Fibroblast of lung (primary cell): ENCODE results near the gene NECTIN1. TPM values are rescaled to one million over a fixed set of nuclear protein-coding genes. Genes with fewer than 3 reads are reported as not detected.

Source experiments
- DNase-seq, 2 donors: peaks; one replicate each; pipeline versions ENCODE4 v3.0.0 to v3.0.0-alpha.2; 2010; ENCODE audit warnings: low read depth in 2 of 2
- H2AFZ ChIP-seq: 2 replicates; pipeline ENCODE4 v1.5.1; 2012; ENCODE audit warnings: low read length, control low read depth, inconsistent platforms
- H3K27ac ChIP-seq: 2 replicates; pipeline ENCODE4 v1.5.1; 2011; ENCODE audit warnings: low read length, control low read depth; ENCODE audit not compliant: insufficient read depth
- H3K27me3 ChIP-seq: 2 replicates; pipeline ENCODE4 v1.5.1; 2011; ENCODE audit warnings: mild to moderate bottlenecking, low read length; ENCODE audit not compliant: control insufficient read depth, insufficient read depth
- H3K36me3 ChIP-seq: 2 replicates; pipeline ENCODE4 v1.5.1; 2011; ENCODE audit warnings: low read length; ENCODE audit not compliant: control insufficient read depth, insufficient read depth
- H3K4me1 ChIP-seq: 2 replicates; pipeline ENCODE4 v1.5.1; 2011; ENCODE audit warnings: low read length; ENCODE audit not compliant: control insufficient read depth, insufficient read depth; ENCODE audit errors: extremely low read depth
- H3K4me2 ChIP-seq: 2 replicates; pipeline ENCODE4 v1.5.1; 2011; ENCODE audit warnings: low read length, control low read depth; ENCODE audit not compliant: insufficient read depth; ENCODE audit errors: extremely low read depth
- H3K4me3 ChIP-seq, 4 experiments: fragments of 200-600 bp in 1 of 4; sonication (generic) in 1 of 4; replicated peaks in 1 of 4; 2 replicates each; pipeline ENCODE4 v1.5.1; 2011 to 2016; ENCODE audit warnings: low read length in 4 of 4, low read depth in 3 of 4, mild to moderate bottlenecking in 3 of 4, control low read depth in 2 of 4, inconsistent platforms in 1 of 4, mixed read lengths in 1 of 4; ENCODE audit not compliant: insufficient read depth in 1 of 4; ENCODE audit errors: control extremely low read depth in 1 of 4
- H3K79me2 ChIP-seq: 2 replicates; pipeline ENCODE4 v1.5.1; 2012; ENCODE audit warnings: mild to moderate bottlenecking, low read length, inconsistent platforms; ENCODE audit not compliant: control insufficient read depth, insufficient read depth
- H3K9ac ChIP-seq: 2 replicates; pipeline ENCODE4 v1.5.1; 2011; ENCODE audit warnings: mild to moderate bottlenecking, low read length, control low read depth; ENCODE audit not compliant: insufficient read depth
- H3K9me3 ChIP-seq: 2 replicates; pipeline ENCODE4 v1.5.1; 2012; ENCODE audit warnings: low read depth, low read length; ENCODE audit not compliant: control insufficient read depth, insufficient read depth
- H4K20me1 ChIP-seq: 2 replicates; pipeline ENCODE4 v1.5.1; 2011; ENCODE audit warnings: low read length; ENCODE audit not compliant: control insufficient read depth, insufficient read depth; ENCODE audit errors: extremely low read depth
- EZH2 ChIP-seq: IDR thresholded peaks from 2 replicates; pipeline ENCODE4 v1.5.1; 2012; ENCODE audit warnings: low read length, control low read depth, mild to moderate bottlenecking; ENCODE audit errors: missing control alignments
- polyA plus RNA-seq, 2 donors: library from polyadenylated mRNA; depleted of rRNA in 1 of 2; stranded (reverse) in 1 of 2; unstranded in 1 of 2; fragments of >200 nt; gene quantifications; 2 replicates each; pipeline ENCODE4 v1.2.1, GENCODE V29; 2011 to 2012; ENCODE audit warnings: missing spikeins in 1 of 2
- total RNA-seq: library from RNA; depleted of rRNA; stranded (reverse); fragments of >200 nt; gene quantifications from 2 replicates; pipeline ENCODE4 v1.2.1, GENCODE V29; 2014
- TF ChIP-seq, protein P1 (sequence below), 2 donors: IDR thresholded peaks in 1 of 2; conservative IDR thresholded peaks in 1 of 2; 1 replicate in 1 of 2; 2 replicates in 1 of 2; pipeline ENCODE4 v1.5.1; 2011 to 2012; ENCODE audit warnings: low read length in 2 of 2, control low read depth in 1 of 2, inconsistent platforms in 1 of 2, low read depth in 1 of 2, mild to moderate bottlenecking in 1 of 2

NECTIN1 gene
- total and polyA plus RNA-seq, 2 donors (not counting 1 experiment from before 2014, with no cell fraction given), result 2.0 to 2.8 TPM

DNA sequence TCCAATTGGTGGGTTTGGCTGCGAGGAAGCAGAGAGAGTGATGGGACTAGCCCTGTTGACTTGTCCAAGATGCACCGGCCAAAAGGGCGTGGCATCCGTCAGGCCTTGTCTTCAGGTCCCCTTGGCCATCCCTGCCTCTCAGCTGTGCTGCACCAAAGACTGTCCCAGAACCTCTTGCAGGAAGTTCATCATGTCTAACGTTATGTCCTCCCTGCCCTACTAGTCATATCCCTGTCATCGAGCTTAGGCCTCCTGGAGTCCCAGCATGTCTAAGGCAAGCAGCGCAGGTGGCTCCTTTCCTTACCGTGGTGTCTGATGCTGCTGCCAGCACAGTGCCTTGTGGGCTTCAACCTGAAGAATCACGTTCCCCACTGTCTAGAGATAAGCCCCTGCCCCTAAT lies 51.2 kb downstream of the NECTIN1 start:
- H3K4me1 ChIP-seq, result peaks cover 10% of the 10 kb centered on the region
- H2AFZ ChIP-seq, result no peak overlapping the region
- no peak overlapping the region for H3K4me3 ChIP-seq
- no peaks in the 10 kb centered on the region for H3K9me3 ChIP-seq
- no peaks in the 10 kb centered on the region for H3K36me3 ChIP-seq
- DNase-seq, result no peak
- no peaks in the 10 kb centered on the region for H3K79me2 ChIP-seq
- no peaks in the 10 kb centered on the region for H4K20me1 ChIP-seq
- TF ChIP-seq, protein P1, sequence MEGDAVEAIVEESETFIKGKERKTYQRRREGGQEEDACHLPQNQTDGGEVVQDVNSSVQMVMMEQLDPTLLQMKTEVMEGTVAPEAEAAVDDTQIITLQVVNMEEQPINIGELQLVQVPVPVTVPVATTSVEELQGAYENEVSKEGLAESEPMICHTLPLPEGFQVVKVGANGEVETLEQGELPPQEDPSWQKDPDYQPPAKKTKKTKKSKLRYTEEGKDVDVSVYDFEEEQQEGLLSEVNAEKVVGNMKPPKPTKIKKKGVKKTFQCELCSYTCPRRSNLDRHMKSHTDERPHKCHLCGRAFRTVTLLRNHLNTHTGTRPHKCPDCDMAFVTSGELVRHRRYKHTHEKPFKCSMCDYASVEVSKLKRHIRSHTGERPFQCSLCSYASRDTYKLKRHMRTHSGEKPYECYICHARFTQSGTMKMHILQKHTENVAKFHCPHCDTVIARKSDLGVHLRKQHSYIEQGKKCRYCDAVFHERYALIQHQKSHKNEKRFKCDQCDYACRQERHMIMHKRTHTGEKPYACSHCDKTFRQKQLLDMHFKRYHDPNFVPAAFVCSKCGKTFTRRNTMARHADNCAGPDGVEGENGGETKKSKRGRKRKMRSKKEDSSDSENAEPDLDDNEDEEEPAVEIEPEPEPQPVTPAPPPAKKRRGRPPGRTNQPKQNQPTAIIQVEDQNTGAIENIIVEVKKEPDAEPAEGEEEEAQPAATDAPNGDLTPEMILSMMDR (conservative IDR thresholded peaks at IDR 0.05 in 1 of 2, IDR thresholded peaks at IDR 0.05 in 1 of 2; ENCODE audit: low read depth in 1 of 2, low read length in 2 of 2), result no peak
- no peak for TF ChIP-seq EZH2
- H3K27ac ChIP-seq, result no peak overlapping the region
- no peak overlapping the region for H3K9ac ChIP-seq
- no peaks in the 10 kb centered on the region for H3K27me3 ChIP-seq
- H3K4me2 ChIP-seq, result no peak overlapping the region

DNA sequence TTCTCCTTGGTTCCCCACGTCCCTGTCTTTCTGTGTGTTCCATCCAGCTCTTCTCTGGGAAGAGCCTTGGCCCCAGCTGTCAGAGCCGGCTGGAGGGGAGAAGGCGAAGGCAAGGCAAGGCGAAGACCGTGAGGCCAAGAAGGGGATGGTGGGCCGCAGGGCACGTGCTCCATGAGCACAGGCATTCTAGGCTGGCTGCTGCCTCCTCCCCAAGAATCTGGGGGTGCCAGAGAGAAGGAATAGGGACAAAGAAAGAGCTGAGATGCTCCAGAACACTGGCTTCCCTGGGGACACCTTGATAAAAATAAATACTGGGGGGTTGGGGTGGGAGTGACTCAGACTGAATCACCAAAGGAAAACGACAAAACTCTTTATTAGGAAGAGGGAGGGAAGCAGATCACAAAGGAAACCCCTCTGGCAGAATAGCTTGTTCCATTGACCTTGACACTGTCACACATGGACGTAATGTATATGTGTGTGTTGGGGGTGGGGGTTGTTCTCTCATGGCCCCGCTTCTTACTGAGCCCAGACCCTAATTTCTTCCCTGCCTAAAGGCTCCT lies 52.5 kb downstream of the NECTIN1 start:
- H3K4me1 ChIP-seq, result peaks cover 20% of the 10 kb centered on the region
- H3K9ac ChIP-seq, result no peak overlapping the region
- no peaks in the 10 kb centered on the region for H3K36me3 ChIP-seq
- no peak overlapping the region for H3K4me3 ChIP-seq
- H3K27ac ChIP-seq, result no peak overlapping the region
- H3K27me3 ChIP-seq, result no peaks in the 10 kb centered on the region
- no peak overlapping the region for H2AFZ ChIP-seq
- peak; percentile 49 for DNase-seq
- TF ChIP-seq EZH2, result no peak
- TF ChIP-seq, protein P1 (conservative IDR thresholded peaks at IDR 0.05 in 1 of 2, IDR thresholded peaks at IDR 0.05 in 1 of 2; ENCODE audit: low read depth in 1 of 2, low read length in 2 of 2), result no peak
- H3K4me2 ChIP-seq, result peak overlapping the region; percentile 10
- no peaks in the 10 kb centered on the region for H3K9me3 ChIP-seq
- no peaks in the 10 kb centered on the region for H3K79me2 ChIP-seq
- no peaks in the 10 kb centered on the region for H4K20me1 ChIP-seq

GRCh38 chr11:119673759-119674336 lies 55.2 kb downstream of the NECTIN1 start:
- H3K27me3 ChIP-seq, result no peaks in the 10 kb centered on the region
- no peak overlapping the region for H3K9ac ChIP-seq
- H3K79me2 ChIP-seq, result no peaks in the 10 kb centered on the region
- H4K20me1 ChIP-seq, result no peaks in the 10 kb centered on the region
- no peaks in the 10 kb centered on the region for H3K36me3 ChIP-seq
- peaks cover 28% of the 10 kb centered on the region for H3K4me1 ChIP-seq
- H3K4me2 ChIP-seq, result no peak overlapping the region
- no peak for DNase-seq
- H3K4me3 ChIP-seq, result no peak overlapping the region
- no peak overlapping the region for H2AFZ ChIP-seq
- H3K27ac ChIP-seq, result no peak overlapping the region
- no peaks in the 10 kb centered on the region for H3K9me3 ChIP-seq
- TF ChIP-seq, protein P1 (conservative IDR thresholded peaks at IDR 0.05 in 1 of 2, IDR thresholded peaks at IDR 0.05 in 1 of 2; ENCODE audit: low read depth in 1 of 2, low read length in 2 of 2), result no peak
- TF ChIP-seq EZH2, result no peak
